GM18502 (cell line): ENCODE results near the gene CFAP210.
A peak's percentile ranks its signal among the peaks of the same experiment; 100 is the strongest.

Experiments used
- ATAC-seq: cut with Tn5 transposase; IDR thresholded peaks from one replicate; pipeline ENCODE4 v1.9.1; 2021; ENCODE audit warnings: mild to moderate bottlenecking; ENCODE audit not compliant: unreplicated experiment, poor library complexity

The CFAP210 gene

GRCh38 chr2:169676357-169676756 lies 17.8 kb downstream of the CFAP210 start:
- no peak for ATAC-seq

DNA sequence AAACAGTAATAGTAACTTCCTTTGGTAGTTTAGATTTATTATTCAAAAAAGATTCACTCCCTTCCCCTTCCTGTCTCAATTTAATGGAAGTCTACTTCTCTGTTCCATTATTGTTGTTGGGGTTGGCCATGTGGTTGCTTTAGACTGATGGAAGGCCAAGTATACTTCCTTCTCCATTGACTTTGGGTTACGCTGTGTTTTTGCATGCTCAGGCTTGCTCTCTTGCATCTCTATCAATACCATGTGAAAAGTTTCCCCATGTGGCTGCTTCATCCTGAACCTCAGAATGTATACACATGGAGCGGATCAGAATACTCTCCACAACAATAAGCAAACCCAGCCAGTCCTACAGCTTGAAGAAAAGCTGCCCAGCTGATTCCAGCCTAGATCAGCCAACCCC lies 20.3 kb downstream of the CFAP210 start:
- ATAC-seq: no peak

- no peak for ATAC-seq
Measured at GRCh38 chr2:169673106-169673505, 21.1 kb downstream of the CFAP210 start.

- ATAC-seq: no peak
Measured at GRCh38 chr2:169672406-169672805, 21.8 kb downstream of the CFAP210 start.

DNA sequence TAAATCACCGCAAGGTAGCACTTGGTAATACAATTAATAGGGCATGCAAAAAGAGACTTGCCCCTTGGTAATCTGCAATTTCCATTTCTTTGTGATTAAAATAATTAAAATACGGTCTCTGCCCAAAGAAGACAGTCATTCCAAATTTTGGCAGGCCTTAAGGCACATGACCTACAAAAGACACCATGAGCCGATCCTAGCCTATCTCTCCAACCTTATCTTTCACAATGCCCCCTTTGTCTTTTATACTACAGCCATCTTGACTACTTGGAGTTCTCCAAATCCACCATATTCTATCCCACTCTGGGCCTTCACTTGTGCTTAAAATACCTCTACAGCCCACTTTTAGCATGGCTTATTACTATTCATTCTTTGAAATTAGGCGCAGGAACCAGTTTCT lies 23.3 kb downstream of the CFAP210 start:
- ATAC-seq: no peak

DNA sequence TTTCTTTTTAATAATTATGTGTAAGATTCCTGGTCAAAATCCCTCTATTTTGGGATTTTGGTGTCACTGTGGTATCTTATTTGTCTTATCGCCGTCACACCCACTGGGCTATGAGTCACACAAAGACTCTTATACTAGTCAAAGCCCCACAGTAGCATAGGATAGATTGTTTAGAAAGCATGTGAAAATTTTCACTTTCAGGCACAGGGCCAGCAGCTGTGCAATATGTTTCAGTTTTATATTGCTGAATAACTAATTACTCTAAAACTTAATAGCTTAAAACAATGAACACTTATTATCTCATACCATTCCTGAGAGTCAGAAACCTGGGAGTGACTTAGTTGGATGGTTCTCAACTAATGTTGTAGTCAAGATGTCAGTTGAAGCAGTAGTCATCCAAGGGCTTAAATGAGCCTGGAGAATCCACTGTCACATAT lies 24.0 kb downstream of the CFAP210 start:
- no peak for ATAC-seq

DNA sequence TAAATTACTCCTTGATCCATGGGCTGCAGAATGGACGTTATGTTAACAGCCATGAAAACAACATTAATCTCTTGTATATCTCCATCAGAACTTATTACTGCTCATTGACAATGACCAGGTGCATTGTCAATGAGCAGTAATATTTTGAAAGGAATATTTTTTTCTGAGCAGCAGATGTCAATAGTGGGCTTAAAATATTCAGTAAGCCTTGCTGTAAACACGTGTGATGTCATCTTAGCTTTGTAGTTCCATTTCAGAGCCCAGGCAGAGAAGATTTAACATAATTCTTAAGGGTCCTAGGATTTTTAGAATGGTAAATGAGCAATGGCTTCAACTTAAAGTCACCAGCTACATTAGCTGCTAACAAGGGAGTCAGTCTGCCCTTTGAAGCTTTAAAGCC lies 26.6 kb downstream of the CFAP210 start:
- ATAC-seq: no peak

GRCh38 chr2:169664978-169665930 lies 29.0 kb downstream of the CFAP210 start:
- ATAC-seq: no peak

- no peak for ATAC-seq
Measured at GRCh38 chr2:169664600-169664977, 29.6 kb downstream of the CFAP210 start.

DNA sequence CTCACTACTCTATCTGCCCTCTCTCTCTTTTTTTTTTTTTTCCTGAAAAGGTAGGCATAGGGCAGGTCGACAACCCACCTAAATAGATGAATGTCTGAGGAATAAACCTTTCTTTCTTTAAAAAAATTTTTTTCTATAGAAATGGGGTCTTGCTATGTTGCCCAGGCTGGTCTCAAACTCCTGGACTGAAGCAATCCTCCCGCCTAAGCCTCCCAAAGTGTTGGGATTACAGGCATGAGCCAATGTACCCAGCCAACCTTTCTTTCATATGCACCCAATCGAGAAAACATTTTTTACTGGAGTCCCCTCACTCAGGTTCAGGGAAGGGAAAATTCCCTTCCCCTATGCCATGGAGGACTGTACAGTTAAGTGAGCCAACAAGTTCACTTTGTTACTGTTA lies 31.0 kb downstream of the CFAP210 start:
- ATAC-seq: no peak

GRCh38 chr2:169662744-169663143 lies 31.5 kb downstream of the CFAP210 start:
- no peak for ATAC-seq

DNA sequence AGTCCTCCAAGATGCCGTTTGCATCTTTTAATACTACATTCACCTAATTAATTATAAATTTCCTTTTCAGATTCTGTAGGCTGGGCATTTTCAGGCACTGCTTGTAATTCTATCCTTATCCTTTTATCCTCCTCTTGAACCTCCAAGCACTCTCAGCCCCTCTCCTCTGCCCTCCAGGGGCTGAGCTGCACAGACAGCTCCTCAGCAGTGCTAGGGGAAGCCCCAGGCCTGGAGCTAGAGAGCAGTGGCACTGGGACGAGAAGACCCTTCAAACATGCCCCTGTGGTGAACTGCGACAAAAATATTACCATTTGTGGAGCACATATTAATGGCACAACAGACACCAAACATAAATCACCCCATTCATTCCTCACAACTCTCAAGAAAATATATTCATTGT lies 32.9 kb downstream of the CFAP210 start:
- ATAC-seq: no peak

GRCh38 chr2:169659320-169659719 lies 34.9 kb downstream of the CFAP210 start:
- ATAC-seq: peak; percentile 45

GRCh38 chr2:169658877-169659276 lies 35.3 kb downstream of the CFAP210 start:
- no peak for ATAC-seq

GRCh38 chr2:169656164-169656563 lies 38.0 kb downstream of the CFAP210 start:
- no peak for ATAC-seq

GRCh38 chr2:169653636-169654035 lies 40.6 kb downstream of the CFAP210 start:
- no peak for ATAC-seq

DNA sequence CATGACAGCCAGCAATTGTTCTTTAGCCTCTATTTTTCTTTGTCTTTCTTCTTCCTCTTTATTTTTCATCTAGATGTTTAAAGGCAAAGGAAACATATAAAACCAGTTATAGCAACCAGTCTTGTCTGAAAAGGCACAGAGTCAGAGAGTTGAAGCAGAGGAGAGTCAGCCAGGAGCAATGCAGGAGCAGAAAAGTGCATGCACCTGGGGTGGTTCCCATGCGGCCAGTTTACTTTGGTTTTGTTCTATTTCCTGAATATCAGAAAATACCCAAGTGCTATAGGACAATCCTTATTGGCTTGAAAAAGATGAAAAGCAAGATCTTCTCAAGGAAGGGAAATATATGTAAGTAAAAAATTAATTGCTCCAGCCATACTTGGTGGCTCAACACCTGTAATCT lies 44.9 kb downstream of the CFAP210 start:
- no peak for ATAC-seq

DNA sequence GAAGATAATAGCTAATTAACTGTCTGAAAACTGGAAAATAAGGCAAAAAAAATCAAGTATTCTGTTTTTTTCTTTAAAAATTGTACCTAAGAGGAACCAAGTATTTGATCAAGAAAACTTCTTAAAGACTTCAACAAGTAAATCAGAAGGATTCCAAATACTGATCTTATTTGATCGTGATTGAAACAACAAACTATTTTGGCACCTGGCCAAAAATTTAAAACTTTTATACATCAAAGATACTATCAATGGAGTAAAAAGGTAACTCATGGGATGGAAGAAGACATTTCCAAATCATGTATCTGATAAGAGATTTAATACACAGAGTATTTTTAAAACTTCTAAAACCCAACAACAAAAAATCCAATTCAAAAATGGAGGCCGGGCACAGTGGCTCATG lies 46.7 kb downstream of the CFAP210 start:
- no peak for ATAC-seq

- no peak for ATAC-seq
Measured at GRCh38 chr2:169644173-169644572, 50.0 kb downstream of the CFAP210 start.

GRCh38 chr2:169641464-169641863 lies 52.7 kb downstream of the CFAP210 start:
- no peak for ATAC-seq

DNA sequence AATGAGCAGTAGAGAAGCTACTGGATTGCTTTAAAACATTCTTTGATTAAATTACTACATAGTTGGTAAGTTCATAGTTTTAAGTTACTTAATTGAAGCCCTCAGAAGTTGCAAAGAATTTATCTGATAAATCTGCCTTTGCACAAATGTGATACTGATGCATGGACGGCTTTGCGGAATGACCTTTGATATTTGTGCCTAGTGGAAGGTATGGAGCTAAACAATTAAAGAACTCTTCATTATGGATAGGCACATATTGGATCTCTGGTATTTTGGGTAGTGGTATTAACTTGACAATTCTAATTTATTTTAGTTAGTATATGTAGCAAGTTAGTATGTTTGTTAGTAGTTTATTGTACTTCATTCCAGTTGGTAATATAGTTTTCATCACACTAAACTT lies 54.1 kb downstream of the CFAP210 start:
- no peak for ATAC-seq

DNA sequence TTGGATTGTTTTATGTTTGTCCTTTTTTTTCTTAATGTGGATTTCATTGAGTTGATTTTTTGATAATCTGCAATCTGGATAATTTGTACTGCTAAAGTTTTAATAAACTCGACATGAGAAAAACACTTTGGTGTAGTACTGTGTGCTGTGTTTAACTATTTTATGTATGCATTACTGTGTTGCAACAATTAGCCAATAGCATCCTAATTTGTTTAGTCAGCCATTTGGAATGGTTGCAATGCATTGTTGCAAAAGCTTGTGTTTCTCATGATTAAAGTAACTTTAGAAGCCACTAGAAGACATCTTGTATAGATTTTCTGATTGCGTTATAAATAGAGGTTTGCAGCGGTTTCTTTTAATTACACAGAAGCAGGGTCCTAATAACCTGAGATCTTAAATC lies 56.6 kb downstream of the CFAP210 start:
- no peak for ATAC-seq
